ENCODE data around the gene PPP6R1. TPM values are rescaled to one million over a fixed set of nuclear protein-coding genes. Genes with fewer than 3 reads are reported as not detected.

The PPP6R1 gene
- total RNA-seq, 2 donors from 2014 or later: 49.5 to 112 TPM

- 76% methylated on average over 12 of the region's 12 CpGs for WGBS
- no peak overlapping the region for H3K4me3 ChIP-seq
- H3K27me3 ChIP-seq (replicated peaks; ENCODE audit: insufficient read depth): no peaks in the 10 kb centered on the region
- no peaks in the 10 kb centered on the region for H3K4me1 ChIP-seq (replicated peaks)
- H3K36me3 ChIP-seq: peaks cover 14 to 38% of the 10 kb centered on the region in 2 donors
- intact Hi-C loops (cut with DNase I): no loop called here
- H3K9me3 ChIP-seq: no peaks in the 10 kb centered on the region
- TF ChIP-seq CTCF (IDR thresholded peaks at IDR 0.05): no peak
- no peak for TF ChIP-seq POLR2AphosphoS5 (IDR thresholded peaks at IDR 0.05)
- no peak for TF ChIP-seq POLR2A (IDR thresholded peaks at IDR 0.05)
- DNase-seq (ENCODE audit: low spot score): no peak
- no peak overlapping the region for H3K27ac ChIP-seq
Observed at GRCh38 chr19:55232286-55232602, 26.6 kb downstream of the PPP6R1 start.

- Histone ChIP-seq H3K4me3 (no peak overlapping the region), H3K36me3 (peaks cover 14 to 33% of the 10 kb centered on the region in 2 donors), H3K27me3 (replicated peaks; ENCODE audit: insufficient read depth) (no peaks in the 10 kb centered on the region), H3K9me3 (no peaks in the 10 kb centered on the region), H3K4me1 (replicated peaks) (no peaks in the 10 kb centered on the region), H3K27ac (no peak overlapping the region)
- DNase-seq (ENCODE audit: low spot score): no peak
- WGBS: 92% methylated on average over 29 of the region's 30 CpGs
- intact Hi-C loops (cut with DNase I): no loop called here
- TF ChIP-seq POLR2A (IDR thresholded peaks at IDR 0.05) (no peak), CTCF (IDR thresholded peaks at IDR 0.05) (no peak), POLR2AphosphoS5 (IDR thresholded peaks at IDR 0.05) (no peak)
Observed at GRCh38 chr19:55231391-55232285, 27.2 kb downstream of the PPP6R1 start.

- 94% methylated on average over 13 of the region's 13 CpGs for WGBS
- TF ChIP-seq POLR2A (IDR thresholded peaks at IDR 0.05) (no peak), POLR2AphosphoS5 (IDR thresholded peaks at IDR 0.05) (no peak), CTCF (IDR thresholded peaks at IDR 0.05) (no peak)
- H3K27ac ChIP-seq: no peak overlapping the region
- intact Hi-C loops (cut with DNase I): no loop called here
- H3K27me3 ChIP-seq (replicated peaks; ENCODE audit: insufficient read depth): no peaks in the 10 kb centered on the region
- H3K36me3 ChIP-seq: peaks cover 14 to 25% of the 10 kb centered on the region in 2 donors
- no peak for DNase-seq (ENCODE audit: low spot score)
- H3K4me3 ChIP-seq: no peak overlapping the region
- no peaks in the 10 kb centered on the region for H3K4me1 ChIP-seq (replicated peaks)
- no peaks in the 10 kb centered on the region for H3K9me3 ChIP-seq
Observed at GRCh38 chr19:55230780-55231179, 28.0 kb downstream of the PPP6R1 start.

- no peak for TF ChIP-seq CTCF (IDR thresholded peaks at IDR 0.05)
- no peak for TF ChIP-seq POLR2A (IDR thresholded peaks at IDR 0.05)
- TF ChIP-seq POLR2AphosphoS5 (IDR thresholded peaks at IDR 0.05): no peak
- H3K36me3 ChIP-seq: peaks cover 14 to 25% of the 10 kb centered on the region in 2 donors
- WGBS: 86% methylated on average over 13 of the region's 13 CpGs
- no peak for DNase-seq (ENCODE audit: low spot score)
- intact Hi-C loops (cut with DNase I): no loop called here
- no peaks in the 10 kb centered on the region for H3K4me1 ChIP-seq (replicated peaks)
- H3K27ac ChIP-seq: no peak overlapping the region
- H3K9me3 ChIP-seq: no peaks in the 10 kb centered on the region
- H3K27me3 ChIP-seq (replicated peaks; ENCODE audit: insufficient read depth): no peaks in the 10 kb centered on the region
- H3K4me3 ChIP-seq: no peak overlapping the region
Observed at GRCh38 chr19:55230329-55230728, 28.5 kb downstream of the PPP6R1 start.

GRCh38 chr19:55229789-55230182, 29.0 kb downstream of the PPP6R1 start:
- no peak overlapping the region for H3K4me3 ChIP-seq
- no peak for TF ChIP-seq POLR2AphosphoS5 (IDR thresholded peaks at IDR 0.05)
- TF ChIP-seq POLR2A (IDR thresholded peaks at IDR 0.05): no peak
- TF ChIP-seq CTCF (IDR thresholded peaks at IDR 0.05): no peak
- H3K27me3 ChIP-seq (replicated peaks; ENCODE audit: insufficient read depth): no peaks in the 10 kb centered on the region
- no peak overlapping the region for H3K27ac ChIP-seq
- WGBS: 75% methylated on average over 17 of the region's 17 CpGs
- H3K9me3 ChIP-seq: no peaks in the 10 kb centered on the region
- no peaks in the 10 kb centered on the region for H3K4me1 ChIP-seq (replicated peaks)
- intact Hi-C loops (cut with DNase I): no loop called here
- no peak for DNase-seq (ENCODE audit: low spot score)
- peaks cover 14 to 25% of the 10 kb centered on the region in 2 donors for H3K36me3 ChIP-seq
